ENCODE results near the gene SPATA31D1.

DNA sequence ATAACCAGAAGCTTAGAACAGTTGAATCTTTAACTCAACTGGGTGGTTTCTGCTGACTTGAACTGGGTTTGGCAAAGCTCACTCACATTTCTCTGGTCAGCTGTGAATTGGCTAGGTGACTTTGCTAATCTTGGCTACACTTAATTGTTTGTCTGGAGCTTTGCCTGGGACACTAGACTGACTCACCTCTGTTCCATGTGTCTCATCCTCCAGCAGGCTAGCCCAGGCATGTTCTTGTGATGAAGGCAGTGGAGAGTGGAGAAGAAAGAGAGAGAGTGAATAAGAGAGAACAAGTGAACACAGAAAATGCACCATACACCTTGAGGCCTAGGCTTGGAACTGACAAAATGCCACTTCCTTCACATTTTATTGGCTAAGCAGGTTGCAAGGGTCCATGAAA, 32.6 kb downstream of the SPATA31D1 start:
- TF ChIP-seq, protein P1, sequence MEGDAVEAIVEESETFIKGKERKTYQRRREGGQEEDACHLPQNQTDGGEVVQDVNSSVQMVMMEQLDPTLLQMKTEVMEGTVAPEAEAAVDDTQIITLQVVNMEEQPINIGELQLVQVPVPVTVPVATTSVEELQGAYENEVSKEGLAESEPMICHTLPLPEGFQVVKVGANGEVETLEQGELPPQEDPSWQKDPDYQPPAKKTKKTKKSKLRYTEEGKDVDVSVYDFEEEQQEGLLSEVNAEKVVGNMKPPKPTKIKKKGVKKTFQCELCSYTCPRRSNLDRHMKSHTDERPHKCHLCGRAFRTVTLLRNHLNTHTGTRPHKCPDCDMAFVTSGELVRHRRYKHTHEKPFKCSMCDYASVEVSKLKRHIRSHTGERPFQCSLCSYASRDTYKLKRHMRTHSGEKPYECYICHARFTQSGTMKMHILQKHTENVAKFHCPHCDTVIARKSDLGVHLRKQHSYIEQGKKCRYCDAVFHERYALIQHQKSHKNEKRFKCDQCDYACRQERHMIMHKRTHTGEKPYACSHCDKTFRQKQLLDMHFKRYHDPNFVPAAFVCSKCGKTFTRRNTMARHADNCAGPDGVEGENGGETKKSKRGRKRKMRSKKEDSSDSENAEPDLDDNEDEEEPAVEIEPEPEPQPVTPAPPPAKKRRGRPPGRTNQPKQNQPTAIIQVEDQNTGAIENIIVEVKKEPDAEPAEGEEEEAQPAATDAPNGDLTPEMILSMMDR (IDR thresholded peaks at IDR 0.05; ENCODE audit: insufficient read depth, low read length, poor library complexity, severe bottlenecking): no peak
- TF ChIP-seq EZH2phosphoT487 (conservative IDR thresholded peaks at IDR 0.05; ENCODE audit: low read length): no peak
